Vagina (tissue), 2 donors: ENCODE results near the gene ZNF787.
A peak's percentile ranks its signal among the peaks of the same experiment; 100 is the strongest.

Experiments
- CTCF ChIP-seq, 3 experiments: fragments of 450-650 bp in 2 of 3; fragments of 200-600 bp in 1 of 3; sonication (generic) in 1 of 3; IDR thresholded peaks; one replicate each; pipeline ENCODE4 v1.5.1; 2017 to 2019; ENCODE audit warnings: antibody characterized with exemption in 3 of 3, mild to moderate bottlenecking in 2 of 3, moderate library complexity in 2 of 3
- POLR2AphosphoS5 ChIP-seq, 2 donors: sonication (generic); formaldehyde crosslinking; IDR thresholded peaks; one replicate each; pipeline ENCODE4 v1.9.0; 2017; ENCODE audit warnings: antibody characterized with exemption in 2 of 2, mild to moderate bottlenecking in 2 of 2, low read depth in 1 of 2; ENCODE audit not compliant: insufficient read depth in 1 of 2

GRCh38 chr19:56110515-56111448, 10.3 kb downstream of the ZNF787 start:
- TF ChIP-seq POLR2AphosphoS5 (IDR thresholded peaks at IDR 0.05; ENCODE audit: insufficient read depth in 1 of 2, low read depth in 1 of 2), result peak; percentile 11 to 29
- no peak for TF ChIP-seq CTCF (IDR thresholded peaks at IDR 0.05)
